H1 (cell line): ENCODE results near the gene GSG1L. TPM values are rescaled to one million over a fixed set of nuclear protein-coding genes. Genes with fewer than 3 reads are reported as not detected.
A peak's percentile ranks its signal among the peaks of the same experiment; 100 is the strongest.

ENCODE experiments used
- CTCF ChIA-PET: fragments of 300-600 bp; sonication (Branson Sonifier 250); formaldehyde crosslinking; loops from one replicate; lab custom pipeline; 2021; ENCODE audit not compliant: partially characterized antibody; lab: Charles Lee
- POLR2A ChIA-PET: fragments of 300-600 bp; sonication (Branson Sonifier 250); formaldehyde crosslinking; loops from one replicate; lab custom pipeline; 2021; ENCODE audit warnings: inconsistent platforms; ENCODE audit not compliant: partially characterized antibody; lab: Charles Lee
- DNase-seq, 2 experiments: peaks; one replicate each; pipeline versions ENCODE4 v3.0.0 to v3.0.0-alpha.2; 2010 to 2022; ENCODE audit warnings: low spot score in 2 of 2, low read depth in 1 of 2, mixed read lengths in 1 of 2
- FAIRE-seq: peaks from 2 replicates; lab custom pipeline; 2011; peaks lifted over from hg19 to GRCh38; lab: Jason Lieb, UNC
- H2AFZ ChIP-seq: 2 replicates; pipeline ENCODE4 v1.8.1; 2012; ENCODE audit warnings: low read length, inconsistent platforms
- H2AK5ac ChIP-seq: 2 replicates; pipeline ENCODE4 v1.6.1; 2013; ENCODE audit warnings: low read depth, low read length
- H2BK120ac ChIP-seq: replicated peaks from 2 replicates; pipeline ENCODE3; 2013; ENCODE audit warnings: low read depth, low read length, inconsistent platforms
- H2BK12ac ChIP-seq: 2 replicates; pipeline ENCODE4 v1.6.1; 2013; ENCODE audit warnings: low read depth, low read length
- H2BK15ac ChIP-seq: 2 replicates; pipeline ENCODE4 v1.6.1; 2013; ENCODE audit warnings: low read length
- H2BK20ac ChIP-seq: 2 replicates; pipeline ENCODE4 v1.6.1; 2013; ENCODE audit warnings: low read length
- H2BK5ac ChIP-seq: 2 replicates; pipeline ENCODE4 v1.6.1; 2013; ENCODE audit warnings: low read depth, low read length
- H3K14ac ChIP-seq: 2 replicates; pipeline ENCODE4 v1.6.1; 2013; ENCODE audit warnings: inconsistent platforms; ENCODE audit not compliant: insufficient read length
- H3K18ac ChIP-seq: 2 replicates; pipeline ENCODE4 v1.6.1; 2013; ENCODE audit warnings: low read length; ENCODE audit errors: extremely low read depth
- H3K23ac ChIP-seq: 2 replicates; pipeline ENCODE4 v1.6.1; 2013; ENCODE audit warnings: inconsistent platforms; ENCODE audit not compliant: insufficient read length
- H3K23me2 ChIP-seq: 2 replicates; pipeline ENCODE4 v1.6.1; 2013; ENCODE audit warnings: low read depth, low read length
- H3K27ac ChIP-seq: 2 replicates; pipeline ENCODE4 v1.6.1; 2011; ENCODE audit warnings: low read depth, low read length, inconsistent platforms
- H3K27me3 ChIP-seq, 4 experiments: replicated peaks in 1 of 4; 1 replicate in 1 of 4; 2 replicates in 3 of 4; pipeline versions ENCODE4 v1.6.1 to v1.8.1; 2011 to 2013; ENCODE audit warnings: low read length in 3 of 4, mild to moderate bottlenecking in 3 of 4, inconsistent platforms in 2 of 4, mixed read lengths in 2 of 4, moderate library complexity in 1 of 4; ENCODE audit not compliant: control insufficient read depth in 3 of 4, insufficient read depth in 3 of 4; ENCODE audit errors: extremely low read depth in 1 of 4
- H3K36me3 ChIP-seq, 4 experiments: 2 replicates each; pipeline versions ENCODE4 v1.6.1 to v1.8.1; 2011 to 2013; ENCODE audit warnings: mild to moderate bottlenecking in 4 of 4, low read length in 3 of 4, moderate library complexity in 2 of 4, control low read depth in 1 of 4, inconsistent platforms in 1 of 4; ENCODE audit not compliant: insufficient read depth in 4 of 4, control insufficient read depth in 2 of 4
- H3K4ac ChIP-seq: replicated peaks from 2 replicates; pipeline ENCODE3; 2013; ENCODE audit warnings: low read length, low read depth, mixed read lengths, inconsistent platforms; ENCODE audit not compliant: insufficient read length
- H3K4me1 ChIP-seq, 4 experiments: replicated peaks in 1 of 4; 1 replicate in 1 of 4; 2 replicates in 3 of 4; pipeline versions ENCODE4 v1.6.1 to v1.8.1; 2011 to 2013; ENCODE audit warnings: low read length in 3 of 4, inconsistent platforms in 2 of 4, mixed read lengths in 1 of 4; ENCODE audit not compliant: insufficient read depth in 4 of 4, control insufficient read depth in 3 of 4
- H3K4me2 ChIP-seq, 2 experiments: 2 replicates each; pipeline versions ENCODE4 v1.6.1 to v1.8.1; 2011 to 2013; ENCODE audit warnings: low read depth in 2 of 2, low read length in 2 of 2, control low read depth in 1 of 2, inconsistent platforms in 1 of 2, mild to moderate bottlenecking in 1 of 2; ENCODE audit not compliant: insufficient read depth in 1 of 2
- H3K4me3 ChIP-seq, 4 experiments: fragments of 200-600, 300-600 bp in 1 of 4; sonication (generic), shearing (Covaris generic), sonication (Bioruptor Twin) in 1 of 4; 2 replicates each; pipeline versions ENCODE4 v1.5.1 to v1.8.1; 2011 to 2016; ENCODE audit warnings: low read length in 4 of 4, low read depth in 3 of 4, control low read depth in 2 of 4, inconsistent platforms in 2 of 4, mild to moderate bottlenecking in 2 of 4, mixed read lengths in 1 of 4, moderate library complexity in 1 of 4; ENCODE audit not compliant: insufficient read depth in 2 of 4; ENCODE audit errors: extremely low read depth in 1 of 4
- H3K56ac ChIP-seq: replicated peaks from 2 replicates; pipeline ENCODE3; 2013; ENCODE audit warnings: low read depth, mild to moderate bottlenecking, mixed read lengths, low read length, inconsistent platforms; ENCODE audit not compliant: insufficient read length
- H3K79me1 ChIP-seq: 2 replicates; pipeline ENCODE4 v1.6.1; 2013; ENCODE audit warnings: low read depth, low read length, control low read depth
- H3K79me2 ChIP-seq, 2 experiments: 2 replicates each; pipeline versions ENCODE4 v1.6.1 to v1.8.1; 2012 to 2013; ENCODE audit warnings: low read length in 2 of 2, mild to moderate bottlenecking in 2 of 2, inconsistent platforms in 1 of 2; ENCODE audit not compliant: insufficient read depth in 2 of 2, control insufficient read depth in 1 of 2
- H3K9ac ChIP-seq, 4 experiments: replicated peaks in 1 of 4; 1 replicate in 1 of 4; 2 replicates in 3 of 4; pipeline versions ENCODE4 v1.6.1 to v1.8.1; 2011 to 2013; ENCODE audit warnings: low read depth in 3 of 4, low read length in 3 of 4, control low read depth in 2 of 4, mild to moderate bottlenecking in 2 of 4, moderate library complexity in 2 of 4, inconsistent platforms in 1 of 4; ENCODE audit errors: extremely low read depth in 1 of 4
- H3K9me3 ChIP-seq, 2 experiments: 2 replicates each; pipeline versions ENCODE4 v1.6.1 to v1.8.1; 2012 to 2013; ENCODE audit warnings: mild to moderate bottlenecking in 2 of 2, moderate library complexity in 2 of 2, control low read depth in 1 of 2, inconsistent platforms in 1 of 2, low read depth in 1 of 2, low read length in 1 of 2, mixed read lengths in 1 of 2; ENCODE audit not compliant: insufficient read depth in 2 of 2
- H4K20me1 ChIP-seq, 2 experiments: replicated peaks in 1 of 2; 2 replicates each; pipeline versions ENCODE3 to v1.8.1; 2011 to 2013; ENCODE audit warnings: inconsistent platforms in 2 of 2, low read length in 2 of 2, mild to moderate bottlenecking in 1 of 2; ENCODE audit not compliant: insufficient read depth in 2 of 2, control insufficient read depth in 1 of 2
- H4K5ac ChIP-seq: 2 replicates; pipeline ENCODE4 v1.6.1; 2013; ENCODE audit warnings: low read length, low read depth, mixed read lengths, inconsistent platforms; ENCODE audit not compliant: insufficient read length
- H4K8ac ChIP-seq: 2 replicates; pipeline ENCODE4 v1.8.0; 2013; ENCODE audit warnings: mild to moderate bottlenecking, moderate library complexity, low read length, inconsistent platforms; ENCODE audit not compliant: insufficient read depth; ENCODE audit errors: extremely low read depth
- H4K91ac ChIP-seq: replicated peaks from 2 replicates; pipeline ENCODE3; 2013; ENCODE audit warnings: low read length, mixed read lengths, inconsistent platforms; ENCODE audit not compliant: insufficient read length
- CREB1 ChIP-seq: IDR thresholded peaks from 2 replicates; pipeline ENCODE4 v1.6.1; 2012; ENCODE audit warnings: inconsistent platforms
- EP300 ChIP-seq, 2 experiments: IDR thresholded peaks; 1 replicate in 1 of 2; 2 replicates in 1 of 2; pipeline ENCODE4 v1.6.1; 2011 to 2012; ENCODE audit warnings: low read depth in 2 of 2, low read length in 2 of 2, mild to moderate bottlenecking in 2 of 2, borderline replicate concordance in 1 of 2, inconsistent platforms in 1 of 2, moderate library complexity in 1 of 2
- GABPA ChIP-seq: IDR thresholded peaks from 2 replicates; pipeline ENCODE4 v1.6.1; 2011; ENCODE audit warnings: mild to moderate bottlenecking, low read length, moderate library complexity, borderline replicate concordance; ENCODE audit not compliant: insufficient read depth
- GTF2F1 ChIP-seq: IDR thresholded peaks from 2 replicates; pipeline ENCODE4 v1.6.1; 2012; ENCODE audit warnings: low read depth, low read length, improper control_type of control experiment, borderline replicate concordance
- HDAC2 ChIP-seq, 2 experiments: fragments of 300-600 bp in 1 of 2; sonication (generic) in 1 of 2; IDR thresholded peaks; 2 replicates each; pipeline ENCODE4 v1.6.1; 2011 to 2012; ENCODE audit warnings: low read depth in 2 of 2, low read length in 2 of 2, mild to moderate bottlenecking in 2 of 2, moderate library complexity in 2 of 2, borderline replicate concordance in 1 of 2, inconsistent platforms in 1 of 2
- RAD21 ChIP-seq, 2 experiments: IDR thresholded peaks in 1 of 2; conservative IDR thresholded peaks in 1 of 2; 2 replicates each; pipeline ENCODE4 v1.6.1; 2011; ENCODE audit warnings: low read depth in 2 of 2, low read length in 2 of 2, improper control_type of control experiment in 1 of 2, inconsistent platforms in 1 of 2, mild to moderate bottlenecking in 1 of 2, moderate library complexity in 1 of 2
- RFX5 ChIP-seq: IDR thresholded peaks from 2 replicates; pipeline ENCODE4 v1.6.1; 2011; ENCODE audit warnings: low read depth, low read length, improper control_type of control experiment, borderline replicate concordance
- RNF2 ChIP-seq: fragments of 200-900, 300-1000 bp; sonication (generic); IDR thresholded peaks from 2 replicates; pipeline ENCODE4 v1.7.1; 2016; ENCODE audit warnings: borderline replicate concordance, low read depth, mild to moderate bottlenecking, antibody characterized with exemption, low read length; ENCODE audit not compliant: poor library complexity, severe bottlenecking; ENCODE audit errors: missing control alignments
- SP4 ChIP-seq: IDR thresholded peaks from 2 replicates; pipeline ENCODE4 v1.6.1; 2012; ENCODE audit warnings: low read length, inconsistent platforms
- ZNF274 ChIP-seq: IDR thresholded peaks from 2 replicates; pipeline ENCODE4 v1.7.0; 2012; ENCODE audit warnings: low read length, borderline replicate concordance; ENCODE audit errors: extremely low read depth
- WGBS, 2 experiments: shearing (Covaris generic) in 1 of 2; methylation state at CpG; one replicate each; pipeline versions ENCODE4 v1.1.6 to v1.1.7; 2013 to 2015; ENCODE audit warnings: low lambda C conversion rate in 2 of 2, mixed read lengths in 2 of 2, inconsistent platforms in 1 of 2, low coverage in 1 of 2, missing lambda C conversion rate in 1 of 2; ENCODE audit not compliant: insufficient replicate concordance in 2 of 2, insufficient coverage in 1 of 2, insufficient read length in 1 of 2; ENCODE audit errors: extremely low coverage in 1 of 2, missing lambda C conversion rate in 1 of 2; 5-methylcytosine and 5-hydroxymethylcytosine counted together
- polyA plus RNA-seq, 7 experiments: library from polyadenylated mRNA; depleted of rRNA in 3 of 7; stranded (reverse) in 5 of 7; unstranded in 2 of 7; fragments of >200 nt in 5 of 7; fragments of 200-250 nt in 2 of 7; gene quantifications; 1 replicate in 5 of 7; 2 replicates in 1 of 7; 4 replicates in 1 of 7; pipeline versions ENCODE4 v1.2.1 to v1.2.3, GENCODE V29; 2011 to 2013; ENCODE audit warnings: missing spikeins in 2 of 7, mixed read lengths in 2 of 7
- total RNA-seq: library from RNA; stranded (reverse); fragmentation: NEBNext Ultra II Directional; extraction: Animal tissue kit (Norgen Biotek cat#: 25700); gene quantifications from 2 replicates; pipeline ENCODE4 v1.2.1, GENCODE V29; 2021
- TF ChIP-seq, protein P1 (sequence below): IDR thresholded peaks from 2 replicates; pipeline ENCODE4 v1.6.1; 2012; ENCODE audit warnings: low read length, inconsistent platforms

The GSG1L gene
- total and polyA plus RNA-seq, 2 of the 8 experiments (the other 6 are each of a cell fraction or from before 2014, with no cell fraction given) = 0.71 to 1.1 TPM

DNA sequence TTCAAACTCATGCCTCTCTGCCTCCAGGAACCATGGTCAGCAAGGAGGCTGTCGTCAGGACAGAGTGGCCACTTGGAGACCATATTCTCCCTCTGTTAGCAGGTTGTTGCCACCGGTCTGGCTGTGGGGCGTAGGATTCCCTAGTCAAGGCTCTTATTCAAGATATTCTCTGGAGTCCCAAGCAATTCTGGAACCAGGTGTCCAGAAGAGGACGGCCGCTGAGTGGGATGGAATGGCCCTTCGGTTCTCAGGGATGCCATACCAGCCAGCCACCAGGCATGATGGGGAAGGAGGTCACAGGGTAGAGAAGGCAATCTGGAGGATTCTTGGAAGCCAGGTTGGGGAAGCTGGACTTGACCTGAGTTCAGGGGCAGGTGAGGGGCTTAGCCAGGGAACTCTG, 173.5 kb downstream of the GSG1L start:
- Histone ChIP-seq H2AFZ (no peak overlapping the region), H3K27ac (no peak overlapping the region), H4K8ac (no peak overlapping the region), H3K27me3 (no peaks in the 10 kb centered on the region; a peak in 1 of 7 replicates), H3K4me1 (peaks cover 0 to 2% (median 0%) of the 10 kb centered on the region in 4 experiments; a peak in 2 of 7 replicates), H2AK5ac (no peak overlapping the region), H2BK20ac (no peak overlapping the region), H4K5ac (no peak overlapping the region), H3K36me3 (no peaks in the 10 kb centered on the region), H2BK12ac (no peak overlapping the region), H4K20me1 (no peaks in the 10 kb centered on the region), H3K9me3 (no peaks in the 10 kb centered on the region), H3K79me1 (no peaks in the 10 kb centered on the region), H3K4me3 (no peak overlapping the region), H3K23me2 (peaks cover 1% of the 10 kb centered on the region; the same call in 1 of the 2 replicates), H2BK5ac (no peak overlapping the region), H3K4me2 (no peak overlapping the region), H3K18ac (no peak overlapping the region), H3K14ac (no peak overlapping the region), H3K23ac (no peak overlapping the region), H2BK120ac (no peak overlapping the region), H2BK15ac (0 out of 2 replicates have a peak overlapping the region, but pooled peaks have one; percentile 40), H4K91ac (no peak overlapping the region), H3K9ac (no peak overlapping the region), H3K4ac (no peak overlapping the region), H3K56ac (no peak overlapping the region), H3K79me2 (no peaks in the 10 kb centered on the region)
- FAIRE-seq (no peak), DNase-seq (no peak)
- POLR2A ChIA-PET = no interaction called here
- CTCF ChIA-PET = interaction anchor here (1.2 to 1.8 kb wide), 2 partner anchors 23 to 31 kb away, joined by 3 to 6 read pairs; no protein-coding TSS in a partner anchor
- 98% methylated on average over 6 of the region's 6 CpGs; no CpG with 5 or more reads in 1 of the 2 experiments for WGBS, 2 experiments
- no peak for TF ChIP-seq ZNF274
- TF ChIP-seq GABPA = no peak
- no peak for TF ChIP-seq GTF2F1
- no peak for TF ChIP-seq RNF2
- TF ChIP-seq RAD21 (IDR thresholded peaks at IDR 0.05 in 1 of 2, conservative IDR thresholded peaks at IDR 0.05 in 1 of 2; ENCODE audit: low read depth in 2 of 2, low read length in 2 of 2) = no peak
- no peak for TF ChIP-seq SP4
- TF ChIP-seq HDAC2 (IDR thresholded peaks at IDR 0.05; ENCODE audit: borderline replicate concordance in 1 of 2, low read depth in 2 of 2, low read length in 2 of 2) = no peak
- TF ChIP-seq CREB1 = no peak
- TF ChIP-seq RFX5 = no peak
- TF ChIP-seq, protein P1, sequence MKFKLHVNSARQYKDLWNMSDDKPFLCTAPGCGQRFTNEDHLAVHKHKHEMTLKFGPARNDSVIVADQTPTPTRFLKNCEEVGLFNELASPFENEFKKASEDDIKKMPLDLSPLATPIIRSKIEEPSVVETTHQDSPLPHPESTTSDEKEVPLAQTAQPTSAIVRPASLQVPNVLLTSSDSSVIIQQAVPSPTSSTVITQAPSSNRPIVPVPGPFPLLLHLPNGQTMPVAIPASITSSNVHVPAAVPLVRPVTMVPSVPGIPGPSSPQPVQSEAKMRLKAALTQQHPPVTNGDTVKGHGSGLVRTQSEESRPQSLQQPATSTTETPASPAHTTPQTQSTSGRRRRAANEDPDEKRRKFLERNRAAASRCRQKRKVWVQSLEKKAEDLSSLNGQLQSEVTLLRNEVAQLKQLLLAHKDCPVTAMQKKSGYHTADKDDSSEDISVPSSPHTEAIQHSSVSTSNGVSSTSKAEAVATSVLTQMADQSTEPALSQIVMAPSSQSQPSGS = no peak
- TF ChIP-seq EP300 (IDR thresholded peaks at IDR 0.05; ENCODE audit: borderline replicate concordance in 1 of 2, low read depth in 2 of 2, low read length in 2 of 2) = no peak
